ENCODE results near the gene ACSL6. TPM values are rescaled to one million over a fixed set of nuclear protein-coding genes. Genes with fewer than 3 reads are reported as not detected.

The ACSL6 gene
- total RNA-seq, 2 experiments from 2014 or later: 3.3 to 4.7 TPM

- ChIA-PET CTCF (interaction anchor here (0.9 to 1.6 kb wide), 3 partner anchors 8 to 183 kb away, joined by 3 to 9 read pairs (median 6); no protein-coding TSS in a partner anchor), POLR2A (interaction anchor here (0.6 to 1.6 kb wide), 2 partner anchors 36 to 360 kb away, joined by 3 read pairs; no protein-coding TSS in a partner anchor)
- peaks cover 30% of the 10 kb centered on the region for H3K4me1 Mint-ChIP-seq (ENCODE audit: low read depth)
- intact Hi-C loops (cut with micrococcal nuclease): loop anchor here (5.0 to 10.0 kb wide), 2 partner anchors 33 to 81 kb away; no protein-coding TSS in a partner anchor
- DNase-seq (no peak), ATAC-seq (no peak)
- no peak overlapping the region for H3K27ac Mint-ChIP-seq
- H3K9me3 Mint-ChIP-seq: no peaks in the 10 kb centered on the region
- H3K27me3 Mint-ChIP-seq: no peaks in the 10 kb centered on the region
- no peak overlapping the region for H3K4me3 Mint-ChIP-seq
- no peak for TF ChIP-seq CTCF (IDR thresholded peaks at IDR 0.05)
- no peaks in the 10 kb centered on the region for H3K36me3 Mint-ChIP-seq (ENCODE audit: low read depth)
Observed at GRCh38 chr5:132055441-132055807, 44.0 kb upstream of the ACSL6 start.

GRCh38 chr5:132054697-132055440 lies 43.4 kb upstream of the ACSL6 start:
- TF ChIP-seq CTCF (IDR thresholded peaks at IDR 0.05): no peak
- no peaks in the 10 kb centered on the region for H3K27me3 Mint-ChIP-seq
- POLR2A ChIA-PET: interaction anchor here (1.6 kb wide), 1 partner anchor 35 kb away, joined by 3 read pairs; no protein-coding TSS in a partner anchor
- no peaks in the 10 kb centered on the region for H3K9me3 Mint-ChIP-seq
- H3K4me1 Mint-ChIP-seq (ENCODE audit: low read depth): peaks cover 30% of the 10 kb centered on the region
- CTCF ChIA-PET: interaction anchor here (0.9 to 2.4 kb wide), 4 partner anchors 8 to 184 kb away, joined by 3 to 18 read pairs (median 8); no protein-coding TSS in a partner anchor
- DNase-seq (no peak), ATAC-seq (no peak)
- H3K27ac Mint-ChIP-seq: no peak overlapping the region
- H3K4me3 Mint-ChIP-seq: no peak overlapping the region
- intact Hi-C loops (cut with micrococcal nuclease): loop anchor here (5.0 to 10.0 kb wide), 2 partner anchors 33 to 80 kb away; no protein-coding TSS in a partner anchor
- no peaks in the 10 kb centered on the region for H3K36me3 Mint-ChIP-seq (ENCODE audit: low read depth)

DNA sequence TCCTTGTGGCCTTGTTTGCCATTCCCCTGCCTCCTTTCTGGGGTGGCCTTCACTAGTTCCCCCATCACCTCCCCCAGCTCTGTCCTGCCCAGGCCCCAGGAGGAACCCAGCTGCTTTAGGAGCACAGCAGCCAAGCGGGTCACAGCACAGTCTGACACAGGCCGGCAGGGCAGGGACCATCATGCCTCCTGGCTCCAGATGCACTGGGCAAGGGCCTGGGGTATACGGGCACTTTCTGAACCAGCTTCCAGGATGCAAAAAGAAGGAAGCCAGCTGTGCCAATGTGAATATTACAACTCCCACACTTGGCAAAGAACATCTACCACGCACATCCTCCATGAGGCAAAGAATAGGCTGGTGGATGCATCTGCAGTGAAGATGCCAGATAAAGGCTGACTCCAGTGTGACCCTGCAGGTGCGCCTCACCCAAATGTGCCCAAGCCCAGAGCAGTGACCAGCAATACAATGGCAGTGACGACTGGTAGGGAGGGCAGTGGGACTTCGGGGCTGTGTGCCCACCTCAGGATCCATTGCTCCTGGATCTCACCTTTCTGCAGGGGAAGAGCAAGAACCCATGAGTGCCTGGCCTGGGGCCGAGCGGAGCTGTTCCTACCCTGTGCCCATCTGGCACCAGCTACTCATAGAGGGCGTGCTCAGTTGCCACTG lies 42.7 kb upstream of the ACSL6 start:
- POLR2A ChIA-PET: interaction anchor here (1.6 kb wide), 1 partner anchor 34 kb away, joined by 3 read pairs; no protein-coding TSS in a partner anchor
- H3K9me3 Mint-ChIP-seq: no peaks in the 10 kb centered on the region
- H3K4me3 Mint-ChIP-seq: no peak overlapping the region
- DNase-seq (no peak), ATAC-seq (no peak)
- H3K36me3 Mint-ChIP-seq (ENCODE audit: low read depth): no peaks in the 10 kb centered on the region
- peaks cover 26% of the 10 kb centered on the region for H3K4me1 Mint-ChIP-seq (ENCODE audit: low read depth)
- intact Hi-C loops (cut with micrococcal nuclease): loop anchor here (10.0 kb wide), 1 partner anchor 79 kb away; no protein-coding TSS in a partner anchor
- no peak overlapping the region for H3K27ac Mint-ChIP-seq
- CTCF ChIA-PET: interaction anchor here (1.3 to 2.4 kb wide), 2 partner anchors 9 to 47 kb away, joined by 4 to 18 read pairs; no protein-coding TSS in a partner anchor
- TF ChIP-seq CTCF (IDR thresholded peaks at IDR 0.05): no peak
- H3K27me3 Mint-ChIP-seq: no peaks in the 10 kb centered on the region

DNA sequence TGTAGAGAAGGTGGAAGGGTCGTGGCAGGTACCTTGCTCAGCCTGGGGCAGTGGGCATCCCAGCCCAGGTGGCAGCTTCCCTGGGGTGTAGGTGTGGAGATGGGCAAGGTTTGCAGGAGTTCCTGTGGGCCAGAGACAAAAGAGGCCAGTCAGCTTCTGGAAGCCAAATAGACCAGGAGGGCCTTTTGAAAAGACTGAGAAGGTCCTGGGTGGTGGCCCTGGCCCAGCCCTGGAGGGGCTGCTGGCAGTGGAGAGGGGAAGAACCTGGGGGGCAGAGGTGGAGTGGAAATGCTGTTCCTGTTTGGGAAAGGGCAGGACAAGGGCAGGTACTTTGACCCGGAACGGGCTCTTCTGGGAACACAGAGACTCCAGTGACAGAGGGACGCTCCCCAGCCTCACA lies 42.0 kb upstream of the ACSL6 start:
- no peak for TF ChIP-seq CTCF (IDR thresholded peaks at IDR 0.05)
- Mint-ChIP-seq H3K27me3 (no peaks in the 10 kb centered on the region), H3K4me3 (no peak overlapping the region), H3K36me3 (ENCODE audit: low read depth) (no peaks in the 10 kb centered on the region), H3K9me3 (no peaks in the 10 kb centered on the region), H3K4me1 (ENCODE audit: low read depth) (peaks cover 23% of the 10 kb centered on the region), H3K27ac (no peak overlapping the region)
- ChIA-PET POLR2A (no interaction called here), CTCF (interaction anchor here (1.3 to 2.4 kb wide), 2 partner anchors 10 to 46 kb away, joined by 4 to 18 read pairs; no protein-coding TSS in a partner anchor)
- DNase-seq (no peak), ATAC-seq (no peak)
- intact Hi-C loops (cut with micrococcal nuclease): loop anchor here (10.0 kb wide), 1 partner anchor 79 kb away; no protein-coding TSS in a partner anchor

Data from activated CD8-positive, alpha-beta T cell treated with anti-CD3 and anti-CD28 coated beads for 36 hours (primary cell).